ENCODE data around the gene PCDHGA6. TPM values are rescaled to one million over a fixed set of nuclear protein-coding genes. Genes with fewer than 3 reads are reported as not detected.
"Not testable (repeated sequence)": the region's sequence is repeated elsewhere in the genome, so short reads cannot be mapped to it uniquely, and the experiment has no call there.

PCDHGA6 gene
- polyA plus RNA-seq, 1 donor from 2014 or later: 0.09 TPM

DNA sequence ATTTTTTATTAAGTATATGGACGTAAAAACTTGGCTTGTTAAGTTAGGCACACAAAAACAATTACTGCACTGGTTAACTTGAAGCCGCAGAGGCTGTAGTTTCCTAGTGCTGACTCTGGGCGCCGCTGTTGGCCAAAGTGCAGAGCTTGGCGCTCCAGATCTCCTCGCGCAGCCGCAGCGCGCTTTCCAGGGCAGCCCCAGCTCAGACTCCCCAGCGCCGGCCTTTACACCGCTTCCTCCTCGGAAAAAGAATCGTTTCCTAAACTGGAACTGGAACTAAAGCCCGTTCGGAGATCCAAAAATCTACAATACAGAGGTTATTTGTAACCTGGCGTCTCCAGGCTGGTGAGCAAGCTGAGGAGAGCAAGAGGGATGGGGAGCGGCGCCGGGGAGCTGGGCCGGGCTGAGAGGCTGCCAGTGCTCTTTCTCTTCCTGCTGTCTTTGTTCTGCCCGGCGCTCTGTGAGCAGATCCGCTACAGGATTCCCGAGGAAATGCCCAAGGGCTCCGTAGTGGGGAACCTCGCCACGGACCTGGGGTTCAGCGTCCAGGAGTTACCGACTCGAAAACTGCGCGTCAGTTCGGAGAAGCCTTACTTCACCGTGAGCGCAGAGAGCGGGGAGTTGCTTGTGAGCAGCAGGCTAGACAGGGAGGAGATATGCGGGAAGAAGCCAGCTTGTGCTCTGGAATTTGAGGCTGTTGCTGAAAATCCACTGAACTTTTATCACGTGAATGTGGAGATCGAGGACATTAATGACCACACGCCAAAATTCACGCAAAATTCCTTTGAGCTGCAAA, 24.3 kb downstream of the PCDHGA6 start, which contains the start of gene PCDHGB5:
PCDHGB5 (plus strand) TSS at position 192 of the 796 bp plus-strand sequence; CDS start at position 373, 181 bp downstream.
- H4K20me1 ChIP-seq (ENCODE audit: insufficient read depth); H3K36me3 ChIP-seq (ENCODE audit: insufficient read depth, low read length); H3K9me2 ChIP-seq (ENCODE audit: insufficient read depth, low read length); H3F3A ChIP-seq (ENCODE audit: insufficient read depth, low read length, poor library complexity, severe bottlenecking); H3K27me3 ChIP-seq (ENCODE audit: insufficient read depth, low read depth, low read length); H3K79me2 ChIP-seq (replicated peaks; ENCODE audit: insufficient read depth, low read length); H3K4me2 ChIP-seq (ENCODE audit: low read length); H3K27ac ChIP-seq (ENCODE audit: low read length); H2AFZ ChIP-seq (ENCODE audit: low read depth, low read length); H3K4me3 ChIP-seq (ENCODE audit: low read length); H3K9ac ChIP-seq (ENCODE audit: low read length): not testable (repeated sequence)
- H3K9me3 ChIP-seq (ENCODE audit: low read length): peaks cover 55% of the 10 kb centered on the region

DNA sequence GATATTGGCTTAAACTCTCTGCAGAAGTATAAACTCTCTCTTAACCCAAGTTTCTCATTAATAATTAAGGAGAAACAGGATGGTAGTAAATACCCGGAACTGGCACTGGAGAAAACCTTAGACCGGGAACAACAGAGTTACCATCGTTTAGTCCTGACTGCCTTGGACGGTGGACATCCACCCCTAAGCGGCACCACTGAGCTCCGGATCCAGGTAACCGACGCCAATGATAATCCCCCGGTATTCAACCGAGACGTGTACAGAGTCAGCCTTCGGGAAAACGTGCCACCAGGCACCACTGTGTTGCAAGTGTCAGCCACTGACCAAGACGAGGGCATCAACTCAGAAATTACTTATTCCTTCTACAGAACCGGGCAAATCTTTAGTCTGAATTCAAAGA, 24.9 kb downstream of the PCDHGA6 start:
- Histone ChIP-seq H3K27ac (ENCODE audit: low read length) (no peak overlapping the region), H4K20me1 (ENCODE audit: insufficient read depth) (no peaks in the 10 kb centered on the region), H3K79me2 (replicated peaks; ENCODE audit: insufficient read depth, low read length) (no peaks in the 10 kb centered on the region), H3K9me2 (ENCODE audit: insufficient read depth, low read length) (no peaks in the 10 kb centered on the region), H3K9ac (ENCODE audit: low read length) (no peak overlapping the region), H3K9me3 (ENCODE audit: low read length) (peaks cover 56% of the 10 kb centered on the region), H3K4me3 (ENCODE audit: low read length) (no peak overlapping the region), H3K27me3 (ENCODE audit: insufficient read depth, low read depth, low read length) (no peaks in the 10 kb centered on the region), H3K4me2 (ENCODE audit: low read length) (no peak overlapping the region), H3F3A (ENCODE audit: insufficient read depth, low read length, poor library complexity, severe bottlenecking) (no peaks in the 10 kb centered on the region), H3K36me3 (ENCODE audit: insufficient read depth, low read length) (peaks cover 7% of the 10 kb centered on the region), H2AFZ (ENCODE audit: low read depth, low read length) (no peak overlapping the region)
- TF ChIP-seq SMC3 (conservative IDR thresholded peaks at IDR 0.05; ENCODE audit: poor library complexity) (no peak), EP300 (conservative IDR thresholded peaks at IDR 0.05; ENCODE audit: poor library complexity, severe bottlenecking) (no peak), RAD21 (conservative IDR thresholded peaks at IDR 0.05) (no peak), MXI1 (conservative IDR thresholded peaks at IDR 0.05; ENCODE audit: poor library complexity, severe bottlenecking) (no peak), TAF1 (IDR thresholded peaks at IDR 0.05; ENCODE audit: low read depth) (no peak), EZH2 (IDR thresholded peaks at IDR 0.05; ENCODE audit: borderline replicate concordance, insufficient read depth, low read length, poor library complexity, severe bottlenecking) (no peak), POLR2AphosphoS5 (IDR thresholded peaks at IDR 0.05) (no peak)
- TF ChIP-seq, protein P1, sequence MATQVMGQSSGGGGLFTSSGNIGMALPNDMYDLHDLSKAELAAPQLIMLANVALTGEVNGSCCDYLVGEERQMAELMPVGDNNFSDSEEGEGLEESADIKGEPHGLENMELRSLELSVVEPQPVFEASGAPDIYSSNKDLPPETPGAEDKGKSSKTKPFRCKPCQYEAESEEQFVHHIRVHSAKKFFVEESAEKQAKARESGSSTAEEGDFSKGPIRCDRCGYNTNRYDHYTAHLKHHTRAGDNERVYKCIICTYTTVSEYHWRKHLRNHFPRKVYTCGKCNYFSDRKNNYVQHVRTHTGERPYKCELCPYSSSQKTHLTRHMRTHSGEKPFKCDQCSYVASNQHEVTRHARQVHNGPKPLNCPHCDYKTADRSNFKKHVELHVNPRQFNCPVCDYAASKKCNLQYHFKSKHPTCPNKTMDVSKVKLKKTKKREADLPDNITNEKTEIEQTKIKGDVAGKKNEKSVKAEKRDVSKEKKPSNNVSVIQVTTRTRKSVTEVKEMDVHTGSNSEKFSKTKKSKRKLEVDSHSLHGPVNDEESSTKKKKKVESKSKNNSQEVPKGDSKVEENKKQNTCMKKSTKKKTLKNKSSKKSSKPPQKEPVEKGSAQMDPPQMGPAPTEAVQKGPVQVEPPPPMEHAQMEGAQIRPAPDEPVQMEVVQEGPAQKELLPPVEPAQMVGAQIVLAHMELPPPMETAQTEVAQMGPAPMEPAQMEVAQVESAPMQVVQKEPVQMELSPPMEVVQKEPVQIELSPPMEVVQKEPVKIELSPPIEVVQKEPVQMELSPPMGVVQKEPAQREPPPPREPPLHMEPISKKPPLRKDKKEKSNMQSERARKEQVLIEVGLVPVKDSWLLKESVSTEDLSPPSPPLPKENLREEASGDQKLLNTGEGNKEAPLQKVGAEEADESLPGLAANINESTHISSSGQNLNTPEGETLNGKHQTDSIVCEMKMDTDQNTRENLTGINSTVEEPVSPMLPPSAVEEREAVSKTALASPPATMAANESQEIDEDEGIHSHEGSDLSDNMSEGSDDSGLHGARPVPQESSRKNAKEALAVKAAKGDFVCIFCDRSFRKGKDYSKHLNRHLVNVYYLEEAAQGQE (IDR thresholded peaks at IDR 0.05; ENCODE audit: borderline replicate concordance): no peak
- TF ChIP-seq, protein P2, sequence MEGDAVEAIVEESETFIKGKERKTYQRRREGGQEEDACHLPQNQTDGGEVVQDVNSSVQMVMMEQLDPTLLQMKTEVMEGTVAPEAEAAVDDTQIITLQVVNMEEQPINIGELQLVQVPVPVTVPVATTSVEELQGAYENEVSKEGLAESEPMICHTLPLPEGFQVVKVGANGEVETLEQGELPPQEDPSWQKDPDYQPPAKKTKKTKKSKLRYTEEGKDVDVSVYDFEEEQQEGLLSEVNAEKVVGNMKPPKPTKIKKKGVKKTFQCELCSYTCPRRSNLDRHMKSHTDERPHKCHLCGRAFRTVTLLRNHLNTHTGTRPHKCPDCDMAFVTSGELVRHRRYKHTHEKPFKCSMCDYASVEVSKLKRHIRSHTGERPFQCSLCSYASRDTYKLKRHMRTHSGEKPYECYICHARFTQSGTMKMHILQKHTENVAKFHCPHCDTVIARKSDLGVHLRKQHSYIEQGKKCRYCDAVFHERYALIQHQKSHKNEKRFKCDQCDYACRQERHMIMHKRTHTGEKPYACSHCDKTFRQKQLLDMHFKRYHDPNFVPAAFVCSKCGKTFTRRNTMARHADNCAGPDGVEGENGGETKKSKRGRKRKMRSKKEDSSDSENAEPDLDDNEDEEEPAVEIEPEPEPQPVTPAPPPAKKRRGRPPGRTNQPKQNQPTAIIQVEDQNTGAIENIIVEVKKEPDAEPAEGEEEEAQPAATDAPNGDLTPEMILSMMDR (IDR thresholded peaks at IDR 0.05; ENCODE audit: poor library complexity, severe bottlenecking): no peak
